HEK293 (cell line): ENCODE results near the gene GOLGA3.

Experiments used
- HOXA7 ChIP-seq: sonication (generic); formaldehyde crosslinking; IDR thresholded peaks from 2 replicates; pipeline ENCODE4 v1.8.1; 2022; ENCODE audit warnings: missing genetic modification reagents, borderline replicate concordance
- SP7 ChIP-seq: fragments of 450-650 bp; formaldehyde crosslinking; IDR thresholded peaks from 2 replicates; pipeline ENCODE4 v1.5.1; 2016; ENCODE audit warnings: missing biosample characterization, missing genetic modification characterization
- ZBTB20 ChIP-seq: fragments of 450-650 bp; formaldehyde crosslinking; IDR thresholded peaks from 2 replicates; pipeline ENCODE4 v1.5.1; 2016; ENCODE audit warnings: missing biosample characterization, missing genetic modification characterization
- ZBTB21 ChIP-seq: fragments of 450-650 bp; formaldehyde crosslinking; IDR thresholded peaks from 2 replicates; pipeline ENCODE4 v1.5.1; 2017; ENCODE audit warnings: missing biosample characterization, missing genetic modification characterization
- ZBTB49 ChIP-seq: fragments of 450-650 bp; formaldehyde crosslinking; IDR thresholded peaks from 2 replicates; pipeline ENCODE4 v1.5.1; 2016; ENCODE audit warnings: missing biosample characterization, missing genetic modification characterization, low read depth
- ZFP69B ChIP-seq: fragments of 450-650 bp; formaldehyde crosslinking; IDR thresholded peaks from 2 replicates; pipeline ENCODE4 v1.5.1; 2016; ENCODE audit warnings: missing biosample characterization, missing genetic modification characterization
- ZNF239 ChIP-seq: fragments of 450-650 bp; formaldehyde crosslinking; IDR thresholded peaks from 2 replicates; pipeline ENCODE4 v1.5.1; 2016; ENCODE audit warnings: missing biosample characterization, missing genetic modification characterization
- ZNF398 ChIP-seq: fragments of 450-650 bp; formaldehyde crosslinking; IDR thresholded peaks from 2 replicates; pipeline ENCODE4 v1.5.1; 2017; ENCODE audit warnings: missing biosample characterization, missing genetic modification characterization
- ZNF518A ChIP-seq: fragments of 450-650 bp; formaldehyde crosslinking; conservative IDR thresholded peaks from 2 replicates; pipeline ENCODE4 v1.5.1; 2016; ENCODE audit warnings: low read depth, missing biosample characterization, missing genetic modification characterization
- ZNF623 ChIP-seq: fragments of 450-650 bp; formaldehyde crosslinking; IDR thresholded peaks from 2 replicates; pipeline ENCODE4 v1.5.1; 2016; ENCODE audit warnings: missing biosample characterization, missing genetic modification characterization
- ZNF639 ChIP-seq: fragments of 450-650 bp; formaldehyde crosslinking; IDR thresholded peaks from 2 replicates; pipeline ENCODE4 v1.5.1; 2016; ENCODE audit warnings: missing biosample characterization, missing genetic modification characterization
- ZNF792 ChIP-seq: fragments of 450-650 bp; formaldehyde crosslinking; IDR thresholded peaks from 2 replicates; pipeline ENCODE4 v1.5.1; 2016; ENCODE audit warnings: missing biosample characterization, missing genetic modification characterization
- ZSCAN18 ChIP-seq: fragments of 450-650 bp; formaldehyde crosslinking; IDR thresholded peaks from 2 replicates; pipeline ENCODE4 v1.5.1; 2016; ENCODE audit warnings: missing biosample characterization, missing genetic modification characterization

GOLGA3 gene

GRCh38 chr12:132761032-132761920 is 67.4 kb downstream of the GOLGA3 start, which contains the start of gene ANKLE2 (continued):
- TF ChIP-seq ZSCAN18 (tag by site-specific recombination) (no peak), ZNF518A (tag by site-specific recombination) (no peak), HOXA7 (CRISPR knock-in tag) (no peak), ZBTB21 (tag by site-specific recombination) (0 out of 2 replicates have a peak, but pooled peaks have one; percentile 7), ZNF639 (0 out of 2 replicates have a peak, but pooled peaks have one; percentile 33), ZBTB20 (tag by site-specific recombination) (peak; percentile 92), ZFP69B (no peak), ZBTB49 (tag by site-specific recombination) (no peak), ZNF623 (tag by site-specific recombination) (no peak), ZNF792 (tag by site-specific recombination) (no peak), ZNF398 (tag by site-specific recombination) (no peak), ZNF239 (no peak), SP7 (tag by site-specific recombination) (peak; percentile 49; the same call in 1 of the 2 replicates)
